Measurements from ENCODE around the gene CCDC192. TPM values are rescaled to one million over a fixed set of nuclear protein-coding genes. Genes with fewer than 3 reads are reported as not detected.

CCDC192 gene
- total RNA-seq, 4 donors from 2014 or later = 0.35 to 1.3 TPM; not detected in 2

DNA sequence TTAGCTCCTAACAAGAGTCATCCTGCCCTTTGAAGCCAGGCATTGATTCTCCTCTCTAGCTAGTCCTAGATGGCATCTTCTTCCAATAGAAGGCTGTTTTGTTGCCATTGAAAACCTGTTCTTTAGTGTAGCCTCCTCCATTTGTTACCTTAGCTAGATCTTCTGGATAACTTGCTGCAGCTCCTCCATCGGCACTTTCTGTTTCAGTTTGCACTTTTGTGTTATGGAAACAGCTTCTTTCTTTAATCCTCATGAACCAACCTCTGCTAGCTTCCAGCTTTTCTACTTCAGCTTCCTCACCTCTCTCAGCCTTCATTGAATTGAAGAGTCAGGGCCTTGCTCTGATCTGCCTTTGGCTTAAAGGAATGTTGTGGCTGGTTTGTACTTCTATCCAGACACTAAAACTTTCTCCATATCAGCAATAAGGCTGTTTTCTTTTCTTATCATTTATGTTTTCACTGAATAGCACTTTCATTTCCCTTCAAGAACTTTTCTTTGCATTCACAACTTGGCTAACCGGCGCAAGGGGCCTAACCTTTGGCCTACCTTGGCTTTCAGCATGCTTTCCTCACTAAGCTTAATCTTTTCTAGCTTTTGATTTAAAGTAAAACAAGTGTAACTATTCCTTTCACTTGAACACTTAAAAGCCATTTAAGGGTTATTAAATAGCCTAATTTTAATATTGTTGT lies 213.8 kb downstream of the CCDC192 start:
- intact Hi-C loops (cut with DNase I; ENCODE audit: low total_unique reads) = no loop called here
- no peak overlapping the region for H3K27ac ChIP-seq
- no peaks in the 10 kb centered on the region for H3K9me3 ChIP-seq
- no peaks in the 10 kb centered on the region for H3K27me3 ChIP-seq
- no peak overlapping the region for H3K4me3 ChIP-seq
- no peaks in the 10 kb centered on the region for H3K4me1 ChIP-seq
- DNase-seq = no peak
- TF ChIP-seq, protein P1, sequence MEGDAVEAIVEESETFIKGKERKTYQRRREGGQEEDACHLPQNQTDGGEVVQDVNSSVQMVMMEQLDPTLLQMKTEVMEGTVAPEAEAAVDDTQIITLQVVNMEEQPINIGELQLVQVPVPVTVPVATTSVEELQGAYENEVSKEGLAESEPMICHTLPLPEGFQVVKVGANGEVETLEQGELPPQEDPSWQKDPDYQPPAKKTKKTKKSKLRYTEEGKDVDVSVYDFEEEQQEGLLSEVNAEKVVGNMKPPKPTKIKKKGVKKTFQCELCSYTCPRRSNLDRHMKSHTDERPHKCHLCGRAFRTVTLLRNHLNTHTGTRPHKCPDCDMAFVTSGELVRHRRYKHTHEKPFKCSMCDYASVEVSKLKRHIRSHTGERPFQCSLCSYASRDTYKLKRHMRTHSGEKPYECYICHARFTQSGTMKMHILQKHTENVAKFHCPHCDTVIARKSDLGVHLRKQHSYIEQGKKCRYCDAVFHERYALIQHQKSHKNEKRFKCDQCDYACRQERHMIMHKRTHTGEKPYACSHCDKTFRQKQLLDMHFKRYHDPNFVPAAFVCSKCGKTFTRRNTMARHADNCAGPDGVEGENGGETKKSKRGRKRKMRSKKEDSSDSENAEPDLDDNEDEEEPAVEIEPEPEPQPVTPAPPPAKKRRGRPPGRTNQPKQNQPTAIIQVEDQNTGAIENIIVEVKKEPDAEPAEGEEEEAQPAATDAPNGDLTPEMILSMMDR (IDR thresholded peaks at IDR 0.05) = no peak
- no peak for TF ChIP-seq POLR2A (IDR thresholded peaks at IDR 0.05)
- H3K36me3 ChIP-seq = no peaks in the 10 kb centered on the region

- Histone ChIP-seq H3K9me3 (no peaks in the 10 kb centered on the region), H3K27me3 (no peaks in the 10 kb centered on the region), H3K36me3 (no peaks in the 10 kb centered on the region), H3K4me3 (no peak overlapping the region), H3K27ac (no peak overlapping the region), H3K4me1 (no peaks in the 10 kb centered on the region)
- no peak for DNase-seq
- intact Hi-C loops (cut with DNase I; ENCODE audit: low total_unique reads) = no loop called here
- TF ChIP-seq POLR2A (IDR thresholded peaks at IDR 0.05) = no peak
- TF ChIP-seq, protein P1 (IDR thresholded peaks at IDR 0.05) = no peak
Observed at GRCh38 chr5:127919006-127919796, 216.0 kb downstream of the CCDC192 start.

- DNase-seq = no peak
- intact Hi-C loops (cut with DNase I; ENCODE audit: low total_unique reads) = no loop called here
- no peak overlapping the region for H3K27ac ChIP-seq
- H3K4me3 ChIP-seq = no peak overlapping the region
- no peaks in the 10 kb centered on the region for H3K27me3 ChIP-seq
- H3K36me3 ChIP-seq = no peaks in the 10 kb centered on the region
- no peak for TF ChIP-seq POLR2A (IDR thresholded peaks at IDR 0.05)
- TF ChIP-seq, protein P1 (IDR thresholded peaks at IDR 0.05) = no peak
- no peaks in the 10 kb centered on the region for H3K9me3 ChIP-seq
- no peaks in the 10 kb centered on the region for H3K4me1 ChIP-seq
Observed at GRCh38 chr5:127919818-127920217, 216.6 kb downstream of the CCDC192 start.

DNA sequence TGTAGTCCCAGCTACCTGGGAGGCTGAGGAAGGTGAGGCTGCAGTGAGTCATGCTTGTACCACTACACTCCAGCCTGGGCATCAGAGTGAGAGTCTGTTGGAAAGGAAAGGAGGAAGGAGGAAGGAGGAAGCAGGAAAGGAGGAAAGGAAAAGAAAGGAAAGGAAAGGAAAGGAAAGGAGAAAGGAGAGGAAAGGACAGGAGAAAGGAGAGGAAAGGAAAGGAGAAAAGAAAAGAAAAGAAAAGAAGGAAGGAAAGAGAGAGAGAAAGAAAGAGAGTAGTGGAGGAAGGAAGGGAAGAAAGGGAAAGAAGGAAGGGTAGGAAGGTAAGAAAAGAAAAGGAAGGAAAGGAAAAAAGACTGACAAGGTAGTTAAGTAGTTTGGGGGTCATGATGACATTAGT lies 217.7 kb downstream of the CCDC192 start:
- no peak for DNase-seq
- TF ChIP-seq, protein P1 (IDR thresholded peaks at IDR 0.05) = no peak
- no peak for TF ChIP-seq POLR2A (IDR thresholded peaks at IDR 0.05)
- Histone ChIP-seq H3K27me3 (no peaks in the 10 kb centered on the region), H3K9me3 (no peaks in the 10 kb centered on the region), H3K4me1 (no peaks in the 10 kb centered on the region), H3K27ac (no peak overlapping the region), H3K4me3 (no peak overlapping the region), H3K36me3 (no peaks in the 10 kb centered on the region)
- intact Hi-C loops (cut with DNase I; ENCODE audit: low total_unique reads) = no loop called here

DNA sequence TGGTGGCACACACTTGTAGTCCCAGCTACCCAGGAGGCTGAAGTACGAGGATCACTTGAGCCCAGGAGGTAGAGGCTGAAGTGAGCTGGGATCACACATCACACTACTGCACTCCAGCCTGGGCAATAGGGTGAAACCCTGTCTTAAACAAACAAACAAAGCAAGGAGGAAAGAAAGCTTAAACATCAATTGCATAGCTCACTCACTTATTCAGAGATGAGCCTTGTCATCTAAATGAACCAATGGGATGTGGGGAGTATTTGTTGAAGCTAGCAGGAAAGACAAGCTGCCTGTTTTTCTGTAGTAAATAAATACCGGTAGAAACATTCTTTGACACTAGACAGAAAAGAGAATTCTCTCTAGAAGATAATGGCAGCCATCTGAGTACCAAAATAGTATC lies 219.4 kb downstream of the CCDC192 start:
- TF ChIP-seq, protein P1 (IDR thresholded peaks at IDR 0.05) = no peak
- no peak for TF ChIP-seq POLR2A (IDR thresholded peaks at IDR 0.05)
- Histone ChIP-seq H3K4me1 (no peaks in the 10 kb centered on the region), H3K27ac (no peak overlapping the region), H3K27me3 (no peaks in the 10 kb centered on the region), H3K9me3 (no peaks in the 10 kb centered on the region), H3K36me3 (no peaks in the 10 kb centered on the region), H3K4me3 (no peak overlapping the region)
- intact Hi-C loops (cut with DNase I; ENCODE audit: low total_unique reads) = no loop called here
- DNase-seq = no peak
